Measurements from ENCODE around the gene SBNO2. TPM values are rescaled to one million over a fixed set of nuclear protein-coding genes. Genes with fewer than 3 reads are reported as not detected.
A peak's percentile ranks its signal among the peaks of the same experiment; 100 is the strongest.

SBNO2 gene
- total and polyA plus RNA-seq, 9 of the 15 experiments (the other 6 are each of a cell fraction or from before 2014, with no cell fraction given), result 0.01 to 46.2 (median 6.7) TPM

- Histone ChIP-seq H2AFZ (ENCODE audit: low read depth, low read length) (no peak overlapping the region), H3K9me3 (replicated peaks; ENCODE audit: control insufficient read depth, insufficient read depth, low read depth, low read length) (no peaks in the 10 kb centered on the region), H3K79me2 (ENCODE audit: control insufficient read depth, insufficient read depth, low read length) (no peaks in the 10 kb centered on the region), H3K27me3 (ENCODE audit: control insufficient read depth in 2 of 2, insufficient read depth in 2 of 2, low read length in 2 of 2) (no peaks in the 10 kb centered on the region), H3K9ac (ENCODE audit: insufficient read depth in 1 of 2, low read depth in 2 of 2, low read length in 2 of 2) (no peak overlapping the region), H3K9me1 (ENCODE audit: control insufficient read depth, insufficient read depth, low read length) (no peaks in the 10 kb centered on the region), H3K27ac (ENCODE audit: extremely low read depth, low read depth, low read length) (no peak overlapping the region), H4K20me1 (replicated peaks; ENCODE audit: control insufficient read depth, insufficient read depth, low read length) (0 out of 2 replicates have a peak, but pooled peaks cover 3% of the 10 kb centered on the region), H3K4me2 (ENCODE audit: insufficient read depth, low read length) (no peak overlapping the region), H3K4me1 (replicated peaks in 1 of 2; ENCODE audit: control insufficient read depth in 2 of 2, insufficient read depth in 2 of 2, low read length in 2 of 2) (peaks cover 32 to 83% of the 10 kb centered on the region in 2 experiments), H3K36me3 (ENCODE audit: control insufficient read depth, insufficient read depth, low read length) (peaks cover 4% of the 10 kb centered on the region; the same call in 1 of the 3 replicates), H3K4me3 (no peak overlapping the region)
- TF ChIP-seq ZBTB7A (IDR thresholded peaks at IDR 0.05; ENCODE audit: borderline replicate concordance, control insufficient read depth, low read depth, low read length), result 0 out of 2 replicates have a peak, but pooled peaks have one; percentile 1
- TF ChIP-seq RBM14 (IDR thresholded peaks at IDR 0.05; ENCODE audit: borderline replicate concordance, insufficient read depth, low read depth, low read length), result no peak
- no peak for TF ChIP-seq RBM25 (IDR thresholded peaks at IDR 0.05; ENCODE audit: low read depth, low read length, severe bottlenecking)
- FAIRE-seq (no peak), ATAC-seq (no peak), DNase-seq (ENCODE audit: extremely low read depth in 1 of 4, low spot score in 3 of 4) (no peak)
- intact Hi-C loops (cut with micrococcal nuclease) (no loop called here), in situ Hi-C loops (cut with MboI) (no loop called here)
- WGBS (ENCODE audit: insufficient coverage, low coverage, missing lambda C conversion rate), result 84% methylated on average over 13 of the region's 21 CpGs
- POLR2A ChIA-PET, result interaction anchor here (0.6 kb wide), 1 partner anchor 27 kb away, joined by 3 read pairs; no protein-coding TSS in a partner anchor
- CTCF ChIA-PET (ENCODE audit: low intra/inter-chr PET ratio), result no interaction called here
- BruUV-seq (replicated peaks), result no TSS peak
Observed at GRCh38 chr19:1070576-1070930, 103.5 kb downstream of the SBNO2 start.

- ATAC-seq (no peak), FAIRE-seq (no peak), DNase-seq (ENCODE audit: extremely low read depth in 1 of 4, low spot score in 3 of 4) (no peak)
- ChIA-PET CTCF (ENCODE audit: low intra/inter-chr PET ratio) (no interaction called here), POLR2A (interaction anchor here (0.6 kb wide), 1 partner anchor 9 kb away, joined by 3 read pairs; no protein-coding TSS in a partner anchor)
- WGBS (ENCODE audit: insufficient coverage, low coverage, missing lambda C conversion rate), result 75% methylated on average over 18 of the region's 25 CpGs
- H3K4me2 ChIP-seq (ENCODE audit: insufficient read depth, low read length), result no peak overlapping the region
- H3K79me2 ChIP-seq (ENCODE audit: control insufficient read depth, insufficient read depth, low read length), result no peaks in the 10 kb centered on the region
- BruUV-seq (replicated peaks), result no TSS peak
- H3K27me3 ChIP-seq (ENCODE audit: control insufficient read depth in 2 of 2, insufficient read depth in 2 of 2, low read length in 2 of 2), result no peaks in the 10 kb centered on the region
- in situ Hi-C loops (cut with MboI), result no loop called here
- no peak overlapping the region for H3K27ac ChIP-seq (ENCODE audit: extremely low read depth, low read depth, low read length)
- H3K36me3 ChIP-seq (ENCODE audit: control insufficient read depth, insufficient read depth, low read length), result peaks cover 4% of the 10 kb centered on the region; the same call in 1 of the 3 replicates
- peak overlapping the region in 1 of 2 experiments; percentile 20; a peak in 1 of 4 replicates for H3K9ac ChIP-seq (ENCODE audit: insufficient read depth in 1 of 2, low read depth in 2 of 2, low read length in 2 of 2)
- H3K9me1 ChIP-seq (ENCODE audit: control insufficient read depth, insufficient read depth, low read length), result no peaks in the 10 kb centered on the region
- H4K20me1 ChIP-seq (replicated peaks; ENCODE audit: control insufficient read depth, insufficient read depth, low read length), result 0 out of 2 replicates have a peak, but pooled peaks cover 3% of the 10 kb centered on the region
- H3K9me3 ChIP-seq (replicated peaks; ENCODE audit: control insufficient read depth, insufficient read depth, low read depth, low read length), result no peaks in the 10 kb centered on the region
- H3K4me3 ChIP-seq, result no peak overlapping the region
- H3K4me1 ChIP-seq (replicated peaks in 1 of 2; ENCODE audit: control insufficient read depth in 2 of 2, insufficient read depth in 2 of 2, low read length in 2 of 2), result peaks cover 24 to 83% of the 10 kb centered on the region in 2 experiments
- H2AFZ ChIP-seq (ENCODE audit: low read depth, low read length), result no peak overlapping the region
- intact Hi-C loops (cut with micrococcal nuclease), result no loop called here
- no peak for TF ChIP-seq ZFX (CRISPR knock-in tag; IDR thresholded peaks at IDR 0.05)
- no peak for TF ChIP-seq TEAD1 (CRISPR knock-in tag; IDR thresholded peaks at IDR 0.05)
- TF ChIP-seq ATF2 (CRISPR knock-in tag; IDR thresholded peaks at IDR 0.05), result no peak
- no peak for TF ChIP-seq NFXL1 (CRISPR knock-in tag; IDR thresholded peaks at IDR 0.05)
- TF ChIP-seq KDM1A (IDR thresholded peaks at IDR 0.05), result peak; percentile 56; a peak in 3 of 4 replicates
- 0 out of 2 replicates have a peak, but pooled peaks have one; percentile 57 for TF ChIP-seq ADNP (tag; IDR thresholded peaks at IDR 0.05)
- no peak for TF ChIP-seq SREBF2 (CRISPR knock-in tag; IDR thresholded peaks at IDR 0.05)
- no peak for TF ChIP-seq ETV5 (CRISPR knock-in tag; IDR thresholded peaks at IDR 0.05; ENCODE audit: low read depth)
- no peak for TF ChIP-seq PHTF2 (CRISPR knock-in tag; IDR thresholded peaks at IDR 0.05)
- no peak for TF ChIP-seq ID3 (CRISPR knock-in tag; IDR thresholded peaks at IDR 0.05)
- TF ChIP-seq ID3 (tag; IDR thresholded peaks at IDR 0.05), result no peak
Observed at GRCh38 chr19:1069009-1069779, 104.9 kb downstream of the SBNO2 start.
